Measurements from ENCODE around the gene CTTNBP2NL. TPM values are rescaled to one million over a fixed set of nuclear protein-coding genes. Genes with fewer than 3 reads are reported as not detected.

CTTNBP2NL gene
- total RNA-seq, 2 donors from 2014 or later = 32.5 to 66.5 TPM

DNA sequence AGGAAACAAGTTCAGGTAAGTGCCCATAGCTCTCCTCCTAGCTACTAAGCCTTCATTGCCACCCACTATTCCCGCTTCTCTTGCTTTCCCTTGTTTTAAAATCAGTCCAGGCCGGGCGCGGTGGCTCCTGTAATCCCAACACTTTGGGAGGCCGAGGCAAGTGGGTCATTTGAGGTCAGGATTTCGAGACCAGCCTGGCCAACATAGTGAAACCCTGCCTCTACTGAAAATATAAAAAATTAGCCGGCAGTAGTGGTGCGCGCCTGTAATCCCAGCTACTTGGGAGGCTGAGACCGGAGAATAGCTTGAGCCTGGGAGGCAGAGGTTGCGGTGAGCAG, 4.4 kb upstream of the CTTNBP2NL start:
- Histone ChIP-seq H3K9me3 (no peaks in the 10 kb centered on the region), H3K27ac (peak overlapping the region; percentile 86 to 96), H3K4me1 (ENCODE audit: control insufficient read depth in 1 of 2, low read depth in 2 of 2) (peaks cover 20 to 41% of the 10 kb centered on the region in 2 donors), H3K36me3 (no peaks in the 10 kb centered on the region), H3K27me3 (replicated peaks; ENCODE audit: insufficient read depth) (no peaks in the 10 kb centered on the region), H3K4me3 (peak overlapping the region; percentile 71)
- ATAC-seq (ENCODE audit: insufficient number of reproducible peaks, low FRiP score, low read depth) (no peak), DNase-seq (ENCODE audit: low spot score) (no peak)
- TF ChIP-seq, protein P1, sequence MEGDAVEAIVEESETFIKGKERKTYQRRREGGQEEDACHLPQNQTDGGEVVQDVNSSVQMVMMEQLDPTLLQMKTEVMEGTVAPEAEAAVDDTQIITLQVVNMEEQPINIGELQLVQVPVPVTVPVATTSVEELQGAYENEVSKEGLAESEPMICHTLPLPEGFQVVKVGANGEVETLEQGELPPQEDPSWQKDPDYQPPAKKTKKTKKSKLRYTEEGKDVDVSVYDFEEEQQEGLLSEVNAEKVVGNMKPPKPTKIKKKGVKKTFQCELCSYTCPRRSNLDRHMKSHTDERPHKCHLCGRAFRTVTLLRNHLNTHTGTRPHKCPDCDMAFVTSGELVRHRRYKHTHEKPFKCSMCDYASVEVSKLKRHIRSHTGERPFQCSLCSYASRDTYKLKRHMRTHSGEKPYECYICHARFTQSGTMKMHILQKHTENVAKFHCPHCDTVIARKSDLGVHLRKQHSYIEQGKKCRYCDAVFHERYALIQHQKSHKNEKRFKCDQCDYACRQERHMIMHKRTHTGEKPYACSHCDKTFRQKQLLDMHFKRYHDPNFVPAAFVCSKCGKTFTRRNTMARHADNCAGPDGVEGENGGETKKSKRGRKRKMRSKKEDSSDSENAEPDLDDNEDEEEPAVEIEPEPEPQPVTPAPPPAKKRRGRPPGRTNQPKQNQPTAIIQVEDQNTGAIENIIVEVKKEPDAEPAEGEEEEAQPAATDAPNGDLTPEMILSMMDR (IDR thresholded peaks at IDR 0.05) = no peak

DNA sequence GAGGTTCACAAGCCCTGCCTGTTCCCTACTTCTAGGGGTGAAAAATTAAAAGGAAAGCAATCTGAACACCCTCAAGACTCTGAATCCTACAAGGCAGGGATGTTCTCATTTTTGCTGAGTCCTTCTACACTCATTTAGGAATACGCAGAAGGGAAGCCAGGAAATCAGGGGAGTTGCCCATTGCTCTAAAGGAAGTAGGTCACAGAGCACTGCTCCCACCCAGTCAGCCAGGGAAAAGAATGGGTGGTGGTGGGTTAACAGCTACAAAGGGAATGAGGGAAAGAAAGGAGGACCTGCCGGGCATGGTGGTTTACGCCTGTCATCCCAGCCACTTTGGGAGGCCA, 2.4 kb upstream of the CTTNBP2NL start:
- ATAC-seq (ENCODE audit: insufficient number of reproducible peaks, low FRiP score, low read depth) (no peak), DNase-seq (ENCODE audit: low spot score) (no peak)
- Histone ChIP-seq H3K9me3 (no peaks in the 10 kb centered on the region), H3K4me1 (ENCODE audit: control insufficient read depth in 1 of 2, low read depth in 2 of 2) (peaks cover 33 to 59% of the 10 kb centered on the region in 2 donors), H3K4me3 (peak overlapping the region; percentile 59), H3K27me3 (replicated peaks; ENCODE audit: insufficient read depth) (no peaks in the 10 kb centered on the region), H3K27ac (peak overlapping the region; percentile 96 to 98), H3K36me3 (no peaks in the 10 kb centered on the region)
- TF ChIP-seq, protein P1 (IDR thresholded peaks at IDR 0.05) = no peak

DNA sequence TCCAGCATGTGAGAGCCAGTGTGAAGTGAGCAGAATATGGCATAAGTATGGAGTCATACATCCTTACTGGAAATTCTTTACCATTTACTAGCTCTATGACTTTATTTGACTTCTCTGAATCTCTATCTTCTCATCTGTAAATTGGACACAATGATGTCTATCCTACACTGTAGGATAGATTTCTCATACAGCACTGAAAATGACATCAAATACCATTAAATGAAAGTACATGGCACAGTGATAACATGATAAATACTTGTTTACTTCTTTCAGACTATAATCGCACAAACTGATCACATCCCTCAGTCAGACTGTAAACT, 1.3 kb upstream of the CTTNBP2NL start:
- peaks cover 31 to 65% of the 10 kb centered on the region in 2 donors for H3K4me1 ChIP-seq (ENCODE audit: control insufficient read depth in 1 of 2, low read depth in 2 of 2)
- H3K36me3 ChIP-seq = no peaks in the 10 kb centered on the region
- ATAC-seq (ENCODE audit: insufficient number of reproducible peaks, low FRiP score, low read depth) = no peak
- no peak for DNase-seq (ENCODE audit: low spot score)
- no peaks in the 10 kb centered on the region for H3K27me3 ChIP-seq (replicated peaks; ENCODE audit: insufficient read depth)
- H3K9me3 ChIP-seq = no peaks in the 10 kb centered on the region
- TF ChIP-seq, protein P1 (IDR thresholded peaks at IDR 0.05) = no peak
- peak overlapping the region; percentile 96 to 98 for H3K27ac ChIP-seq
- H3K4me3 ChIP-seq = peak overlapping the region; percentile 59

DNA sequence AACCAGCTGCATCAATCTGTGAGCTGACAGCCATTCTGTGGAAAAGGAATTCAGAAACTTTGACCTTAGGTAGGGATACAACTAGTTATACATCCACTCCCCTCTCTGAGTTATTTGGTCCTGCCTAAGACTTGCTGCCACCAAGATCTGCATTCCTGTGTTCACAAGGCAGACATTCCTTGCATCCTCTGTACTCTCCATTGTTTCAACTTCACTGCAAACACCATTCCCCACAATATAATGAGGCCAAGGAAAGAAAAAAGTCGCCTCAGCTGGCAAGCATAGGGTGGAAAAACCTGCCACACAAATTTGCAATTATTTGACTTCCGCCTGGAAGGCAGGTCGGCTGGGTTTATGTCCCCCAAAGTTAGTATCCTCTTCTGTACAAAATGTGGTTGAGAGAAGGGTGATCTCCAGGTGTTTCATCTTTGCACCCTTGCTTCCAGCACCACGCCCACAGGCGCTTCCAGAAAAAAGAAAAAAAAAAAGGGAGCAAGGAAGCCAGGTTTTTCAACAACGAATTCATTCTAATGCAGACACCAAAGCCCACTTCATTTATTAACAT, 676 bp upstream of the CTTNBP2NL start:
- ATAC-seq (ENCODE audit: insufficient number of reproducible peaks, low FRiP score, low read depth) = no peak
- peaks cover 33 to 67% of the 10 kb centered on the region in 2 donors for H3K4me1 ChIP-seq (ENCODE audit: control insufficient read depth in 1 of 2, low read depth in 2 of 2)

DNA sequence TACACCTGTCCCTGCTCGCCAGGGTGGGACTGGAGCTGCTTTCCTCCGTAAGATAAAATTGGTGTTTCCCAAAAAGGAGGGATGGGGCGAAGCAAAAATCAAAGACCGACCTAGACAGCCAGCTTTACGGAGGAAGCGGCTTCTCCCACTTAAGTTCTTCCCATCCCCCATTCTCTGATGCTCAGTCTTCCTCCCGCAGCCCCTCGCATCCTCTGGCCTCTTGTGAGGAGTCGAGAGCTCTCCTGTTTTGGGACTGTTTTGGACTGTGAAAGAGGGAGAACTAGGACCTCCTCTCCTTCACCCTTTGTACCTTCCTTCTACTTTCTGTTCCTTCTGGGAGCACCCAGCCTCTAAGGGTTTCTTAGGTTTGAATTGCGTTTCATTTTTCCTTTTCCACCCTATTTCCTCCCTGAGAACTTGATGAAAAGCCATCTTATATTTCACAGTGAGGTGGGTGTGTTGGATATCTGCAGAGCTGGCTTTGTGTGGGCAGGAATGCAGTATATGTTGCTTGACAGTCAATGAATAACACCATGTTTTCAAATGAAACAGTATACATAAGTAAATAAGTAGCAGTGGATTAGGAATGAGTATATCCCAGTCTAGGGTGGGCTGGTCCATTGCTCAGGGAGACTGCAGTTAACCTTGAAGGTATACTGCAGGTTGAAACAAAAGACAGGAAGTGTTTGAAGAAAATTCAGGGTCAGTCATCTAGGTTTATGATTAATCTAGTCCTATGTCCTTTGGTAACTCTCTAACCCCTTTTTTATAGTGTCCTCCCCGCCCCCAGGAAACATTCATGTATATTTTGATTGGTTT, 848 bp downstream of the CTTNBP2NL start:
- H3K27ac ChIP-seq = peak overlapping the region; percentile 96 to 98

More for the DNA sequence above, 676 bp upstream of the CTTNBP2NL start:
- no peaks in the 10 kb centered on the region for H3K27me3 ChIP-seq (replicated peaks; ENCODE audit: insufficient read depth)
- H3K4me3 ChIP-seq = peak overlapping the region; percentile 82
- H3K36me3 ChIP-seq = no peaks in the 10 kb centered on the region
- H3K9me3 ChIP-seq = no peaks in the 10 kb centered on the region
- no peak for DNase-seq (ENCODE audit: low spot score)
- TF ChIP-seq, protein P1 (IDR thresholded peaks at IDR 0.05) = no peak
- peak overlapping the region; percentile 96 to 98 for H3K27ac ChIP-seq

More for the DNA sequence above, 848 bp downstream of the CTTNBP2NL start:
- no peak for DNase-seq (ENCODE audit: low spot score)
- Histone ChIP-seq H3K4me1 (ENCODE audit: control insufficient read depth in 1 of 2, low read depth in 2 of 2) (peaks cover 31 to 63% of the 10 kb centered on the region in 2 donors), H3K9me3 (no peaks in the 10 kb centered on the region), H3K36me3 (no peaks in the 10 kb centered on the region), H3K27me3 (replicated peaks; ENCODE audit: insufficient read depth) (no peaks in the 10 kb centered on the region), H3K4me3 (peak overlapping the region; percentile 82)
- ATAC-seq (ENCODE audit: insufficient number of reproducible peaks, low FRiP score, low read depth) = no peak
- TF ChIP-seq, protein P1 (IDR thresholded peaks at IDR 0.05) = no peak

Measured in thoracic aorta (tissue), 2 donors.